Measurements from ENCODE around the gene BRI3. TPM values are rescaled to one million over a fixed set of nuclear protein-coding genes. Genes with fewer than 3 reads are reported as not detected.

The BRI3 gene
- total RNA-seq, 2 donors from 2014 or later = 193 to 210 TPM

DNA sequence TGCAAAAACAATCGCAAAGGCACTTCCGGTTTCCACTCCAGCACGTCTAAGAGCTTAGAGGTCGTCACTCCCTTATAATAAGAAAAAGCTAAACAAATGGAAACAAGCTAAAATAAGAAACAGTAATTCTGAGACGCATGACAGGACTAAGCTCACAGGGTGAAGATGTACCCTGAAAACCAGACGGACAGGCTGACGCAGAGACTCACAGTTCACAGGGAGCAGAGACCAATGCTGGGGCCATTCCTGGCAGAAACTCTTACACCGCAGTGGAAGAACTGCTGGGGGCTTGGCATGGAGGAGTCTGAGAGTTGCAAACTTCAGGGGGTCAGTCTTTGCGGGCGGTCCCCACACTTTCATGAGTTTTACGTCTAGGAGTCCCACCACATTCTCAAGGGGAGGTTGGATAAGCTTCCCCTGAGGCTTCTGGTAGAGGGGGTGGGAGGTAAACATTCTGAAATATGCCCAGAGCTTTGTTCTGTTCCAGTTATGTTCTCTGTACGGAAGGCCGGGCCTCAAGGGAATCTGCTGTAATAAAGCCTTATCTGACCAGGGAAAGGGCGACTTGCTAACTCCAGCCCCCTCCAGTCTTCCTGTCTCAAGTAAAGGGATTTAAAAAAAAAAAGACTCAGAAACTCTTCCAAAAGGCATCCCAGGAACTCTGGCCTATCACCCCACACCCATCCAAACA is 47.8 kb downstream of the BRI3 start:
- intact Hi-C loops (cut with DNase I, micrococcal nuclease) = no loop called here
- ATAC-seq (no peak), DNase-seq (no peak)

DNA sequence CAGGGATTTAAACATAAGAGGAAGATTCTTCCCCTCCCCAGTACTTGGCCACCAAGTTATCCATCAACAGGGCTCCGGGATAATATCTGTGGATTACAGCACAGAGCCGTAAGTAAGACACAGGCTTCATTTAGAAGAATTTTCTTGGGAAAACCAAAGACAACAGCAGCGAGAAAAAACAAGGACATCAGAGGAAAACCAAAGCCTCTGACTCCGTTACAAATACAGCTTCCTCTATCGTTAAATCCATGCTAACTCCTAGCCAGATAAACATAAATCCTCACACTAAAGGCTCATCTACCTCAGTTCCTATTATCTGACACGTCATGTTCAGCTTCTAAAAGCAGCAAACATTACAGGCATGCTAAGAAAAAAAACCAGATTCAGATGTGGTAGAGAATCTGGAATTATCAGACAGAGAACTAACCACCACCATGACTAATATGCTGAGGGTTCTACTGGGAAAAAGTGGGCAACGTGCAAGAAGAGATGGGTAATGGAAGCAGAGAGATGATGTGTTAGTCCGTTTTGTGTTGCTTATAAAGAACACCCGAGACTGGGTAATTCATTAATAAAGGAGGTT is 48.4 kb downstream of the BRI3 start:
- no peak for ATAC-seq
- intact Hi-C loops (cut with DNase I, micrococcal nuclease) = no loop called here
- no peak for DNase-seq

- DNase-seq (no peak), ATAC-seq (no peak)
- intact Hi-C loops (cut with DNase I, micrococcal nuclease) = no loop called here
These were observed 49.5 kb downstream of the BRI3 start for GRCh38 chr7:98330926-98331529.

GRCh38 chr7:98334081-98334480 is 52.6 kb downstream of the BRI3 start:
- DNase-seq (no peak), ATAC-seq (peak; percentile 51)
- intact Hi-C loops (cut with DNase I, micrococcal nuclease) = no loop called here

GRCh38 chr7:98335411-98335977 is 54.0 kb downstream of the BRI3 start:
- ATAC-seq (no peak), DNase-seq (no peak)

DNA sequence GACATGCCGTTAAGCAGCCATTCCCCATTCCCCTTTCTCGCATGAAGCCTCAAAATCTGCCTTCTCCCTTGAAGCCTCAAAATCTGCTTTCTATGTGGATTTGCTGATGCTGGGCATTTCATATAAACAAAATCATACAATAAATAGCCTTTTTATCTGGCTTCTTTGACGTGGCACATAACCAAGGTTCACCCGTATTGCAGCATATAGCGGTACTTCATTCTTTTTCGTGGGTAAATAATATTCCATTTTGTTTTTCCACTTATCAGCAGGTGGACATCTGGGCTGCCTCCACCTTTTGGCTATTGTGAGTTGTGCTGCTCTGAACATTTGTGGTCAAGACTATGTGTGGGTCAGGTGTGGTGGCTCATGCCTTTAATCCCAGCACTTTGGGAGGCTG is 57.0 kb downstream of the BRI3 start:
- intact Hi-C loops (cut with DNase I, micrococcal nuclease) = no loop called here
- no peak for DNase-seq
- ATAC-seq = no peak

More at GRCh38 chr7:98335411-98335977, 54.0 kb downstream of the BRI3 start:
- intact Hi-C loops (cut with DNase I, micrococcal nuclease) = no loop called here

- intact Hi-C loops (cut with DNase I, micrococcal nuclease) = no loop called here
- ATAC-seq (no peak), DNase-seq (no peak)
These were observed 57.6 kb downstream of the BRI3 start for GRCh38 chr7:98339043-98339442.

DNA sequence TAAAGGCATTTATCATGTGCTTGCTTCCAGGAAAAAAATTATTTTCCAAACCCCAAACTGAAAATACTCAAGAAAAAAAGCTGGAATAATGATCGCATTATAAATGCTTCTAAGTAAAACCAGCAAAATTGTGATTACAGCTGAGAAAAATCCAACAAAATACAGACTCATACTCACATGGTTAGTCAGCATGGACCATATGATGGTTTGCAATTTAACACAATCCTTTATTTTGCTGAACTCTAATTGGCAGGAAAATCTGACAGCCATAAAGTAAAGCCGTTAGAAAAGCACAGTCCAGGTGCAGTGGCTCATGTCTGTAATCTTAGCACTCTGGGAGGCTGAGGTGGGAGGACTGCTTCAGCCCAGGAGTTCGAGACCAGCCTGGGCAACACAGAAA is 59.6 kb downstream of the BRI3 start:
- intact Hi-C loops (cut with DNase I, micrococcal nuclease) = no loop called here
- DNase-seq (no peak), ATAC-seq (no peak)

Other genes starting within 250 kb of the BRI3 start
- gene LMTK2, start 174.8 kb upstream of the BRI3 start, total RNA-seq = 10 to 100 TPM; 51.4 to 52.0 TPM
- gene BHLHA15, start 70.2 kb upstream of the BRI3 start, total RNA-seq = 1 to 10 TPM; 1.0 to 3.3 TPM
- 10 to 100 TPM; 39.7 to 45.2 TPM for gene TECPR1, start 29.5 kb upstream of the BRI3 start, total RNA-seq
- gene BAIAP2L1, start 119.4 kb downstream of the BRI3 start, total RNA-seq = 10 to 100 TPM; 67.2 to 70.9 TPM

All from left colon (tissue), 2 donors.